ENCODE measurements around the gene PRMT9. TPM values are rescaled to one million over a fixed set of nuclear protein-coding genes. Genes with fewer than 3 reads are reported as not detected.

PRMT9 gene
- total and polyA plus RNA-seq, 10 of the 15 experiments (the other 5 are each of a cell fraction or from before 2014, with no cell fraction given) = 4.1 to 11.8 (median 7.6) TPM

DNA sequence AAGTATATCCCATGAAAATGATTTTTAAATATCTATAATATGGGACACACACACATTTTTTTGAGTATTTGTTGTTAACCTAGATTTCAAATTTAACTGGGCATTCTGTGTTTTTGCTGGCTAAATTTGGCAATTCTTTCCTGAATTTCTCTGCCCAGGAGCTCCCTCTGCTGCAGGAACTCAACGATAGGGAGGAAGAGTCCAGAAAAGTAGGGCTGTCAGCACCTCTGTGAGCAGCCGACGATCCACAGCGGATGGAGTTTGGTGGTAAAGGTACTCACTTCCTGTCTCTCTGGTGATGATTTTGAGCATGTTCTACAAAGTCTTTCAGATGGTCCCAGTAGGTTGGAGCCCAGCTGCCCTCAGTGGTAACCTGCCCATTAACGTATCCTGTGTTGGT is 89.9 kb downstream of the PRMT9 start:
- BruUV-seq (replicated peaks) = no TSS peak
- no peaks in the 10 kb centered on the region for H3K79me2 ChIP-seq (ENCODE audit: control insufficient read depth, insufficient read depth, low read length)
- no peak overlapping the region for H3K4me2 ChIP-seq (ENCODE audit: control insufficient read depth, insufficient read depth)
- DNase-seq (ENCODE audit: low read depth, low spot score) = no peak
- H3K27me3 ChIP-seq (replicated peaks in 1 of 2; ENCODE audit: control insufficient read depth in 2 of 2, insufficient read depth in 2 of 2, low read length in 1 of 2) = no peaks in the 10 kb centered on the region
- H3K9ac ChIP-seq (ENCODE audit: control insufficient read depth, insufficient read depth, low read length) = no peak overlapping the region
- H2AFZ ChIP-seq (ENCODE audit: control insufficient read depth, low read depth, low read length) = 0 out of 2 replicates have a peak overlapping the region, but pooled peaks have one; percentile 15
- no peak for TF ChIP-seq NBN (IDR thresholded peaks at IDR 0.05)
- TF ChIP-seq, protein P1, sequence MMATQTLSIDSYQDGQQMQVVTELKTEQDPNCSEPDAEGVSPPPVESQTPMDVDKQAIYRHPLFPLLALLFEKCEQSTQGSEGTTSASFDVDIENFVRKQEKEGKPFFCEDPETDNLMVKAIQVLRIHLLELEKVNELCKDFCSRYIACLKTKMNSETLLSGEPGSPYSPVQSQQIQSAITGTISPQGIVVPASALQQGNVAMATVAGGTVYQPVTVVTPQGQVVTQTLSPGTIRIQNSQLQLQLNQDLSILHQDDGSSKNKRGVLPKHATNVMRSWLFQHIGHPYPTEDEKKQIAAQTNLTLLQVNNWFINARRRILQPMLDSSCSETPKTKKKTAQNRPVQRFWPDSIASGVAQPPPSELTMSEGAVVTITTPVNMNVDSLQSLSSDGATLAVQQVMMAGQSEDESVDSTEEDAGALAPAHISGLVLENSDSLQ (IDR thresholded peaks at IDR 0.05) = no peak
- TF ChIP-seq, protein P2, sequence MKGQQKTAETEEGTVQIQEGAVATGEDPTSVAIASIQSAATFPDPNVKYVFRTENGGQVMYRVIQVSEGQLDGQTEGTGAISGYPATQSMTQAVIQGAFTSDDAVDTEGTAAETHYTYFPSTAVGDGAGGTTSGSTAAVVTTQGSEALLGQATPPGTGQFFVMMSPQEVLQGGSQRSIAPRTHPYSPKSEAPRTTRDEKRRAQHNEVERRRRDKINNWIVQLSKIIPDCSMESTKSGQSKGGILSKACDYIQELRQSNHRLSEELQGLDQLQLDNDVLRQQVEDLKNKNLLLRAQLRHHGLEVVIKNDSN (IDR thresholded peaks at IDR 0.05; ENCODE audit: borderline replicate concordance, extremely low read length, insufficient read depth, low read depth, low read length) = no peak
- no peak for TF ChIP-seq CEBPB (IDR thresholded peaks at IDR 0.05; ENCODE audit: borderline replicate concordance in 1 of 2, low read depth in 2 of 2, low read length in 2 of 2)
- no peak for TF ChIP-seq BRCA1 (IDR thresholded peaks at IDR 0.05; ENCODE audit: low read depth, low read length)
- TF ChIP-seq TAF1 (IDR thresholded peaks at IDR 0.05; ENCODE audit: borderline replicate concordance, low read depth, low read length) = no peak
- no peak for TF ChIP-seq ESRRA (IDR thresholded peaks at IDR 0.05; ENCODE audit: low read length)
- TF ChIP-seq IRF4 (IDR thresholded peaks at IDR 0.05; ENCODE audit: low read depth, low read length) = no peak
- TF ChIP-seq KLF5 (IDR thresholded peaks at IDR 0.05; ENCODE audit: partially characterized antibody) = no peak
- no peak for TF ChIP-seq MYC (IDR thresholded peaks at IDR 0.05; ENCODE audit: insufficient read depth, insufficient read length, insufficient replicate concordance, low read length, severe bottlenecking)
- no peaks in the 10 kb centered on the region for H4K20me1 ChIP-seq (ENCODE audit: control insufficient read depth, insufficient read depth)
- ChIA-PET CTCF (interaction anchor here (0.7 to 10.3 kb wide), 3 partner anchors 22 to 272 kb away, joined by 3 to 105 read pairs (median 4); no protein-coding TSS in a partner anchor), RAD21 (ENCODE audit: unreplicated experiment) (interaction anchor here (7.7 kb wide), 1 partner anchor 272 kb away, joined by 85 read pairs; no protein-coding TSS in a partner anchor), SMC1A (ENCODE audit: uncharacterized antibody, unreplicated experiment) (no interaction called here), POLR2A (interaction anchor here (0.6 kb wide), 1 partner anchor 11 kb away, joined by 3 read pairs; no protein-coding TSS in a partner anchor)
- no peaks in the 10 kb centered on the region for H3K36me3 ChIP-seq (ENCODE audit: control insufficient read depth in 2 of 2, insufficient read depth in 2 of 2, low read length in 1 of 2)
- no peaks in the 10 kb centered on the region for H3K4me1 ChIP-seq (ENCODE audit: control insufficient read depth, insufficient read depth, low read length)
- H3K9me3 ChIP-seq (replicated peaks; ENCODE audit: control insufficient read depth, insufficient read depth, low read length) = no peaks in the 10 kb centered on the region
- intact Hi-C loops (cut with micrococcal nuclease; ENCODE audit: unreplicated experiment) (no loop called here), in situ Hi-C loops (cut with MboI) (no loop called here)
- no peak for FAIRE-seq
- H3K4me3 ChIP-seq = no peak overlapping the region
- H3K27ac ChIP-seq (ENCODE audit: control insufficient read depth, insufficient read depth) = no peak overlapping the region
- 33% methylated on average over 5 of the region's 5 CpGs for WGBS (ENCODE audit: insufficient coverage, insufficient replicate concordance, low lambda C conversion rate, missing lambda C conversion rate)
- ATAC-seq = peak; percentile 27; the same call in 2 of the 3 replicates

Measured in GM12878 (cell line).